GM19193 (cell line): ENCODE data around the gene COMMD1.

Experiments used
- POLR2A ChIP-seq: IDR thresholded peaks from 4 replicates; pipeline ENCODE4 v1.6.1; 2011; ENCODE audit not compliant: insufficient read depth, insufficient read length; ENCODE audit errors: extremely low read depth

The COMMD1 gene

GRCh38 chr2:61910603-61911002, 5.1 kb downstream of the COMMD1 start:
- TF ChIP-seq POLR2A: no peak

- no peak for TF ChIP-seq POLR2A
These were observed 6.0 kb downstream of the COMMD1 start for GRCh38 chr2:61911510-61911909.

GRCh38 chr2:61920548-61920947, 15.1 kb downstream of the COMMD1 start:
- no peak for TF ChIP-seq POLR2A

- TF ChIP-seq POLR2A: no peak
These were observed 17.2 kb downstream of the COMMD1 start for GRCh38 chr2:61922714-61923113.

GRCh38 chr2:61924895-61925663, 19.6 kb downstream of the COMMD1 start:
- no peak for TF ChIP-seq POLR2A

GRCh38 chr2:61926531-61927477, 21.3 kb downstream of the COMMD1 start:
- no peak for TF ChIP-seq POLR2A

- TF ChIP-seq POLR2A: no peak
These were observed 23.5 kb downstream of the COMMD1 start for GRCh38 chr2:61928826-61929461.

- TF ChIP-seq POLR2A: no peak
These were observed 31.6 kb downstream of the COMMD1 start for GRCh38 chr2:61937098-61937497.

- no peak for TF ChIP-seq POLR2A
These were observed 32.4 kb downstream of the COMMD1 start for GRCh38 chr2:61937886-61938285.

- no peak for TF ChIP-seq POLR2A
These were observed 33.0 kb downstream of the COMMD1 start for GRCh38 chr2:61938511-61938910.

- TF ChIP-seq POLR2A: no peak
These were observed 37.8 kb downstream of the COMMD1 start for GRCh38 chr2:61943251-61943650.

- TF ChIP-seq POLR2A: no peak
These were observed 41.2 kb downstream of the COMMD1 start for GRCh38 chr2:61946666-61947065.

- no peak for TF ChIP-seq POLR2A
These were observed 43.4 kb downstream of the COMMD1 start for GRCh38 chr2:61948661-61949457.

GRCh38 chr2:61949458-61949713, 43.9 kb downstream of the COMMD1 start:
- TF ChIP-seq POLR2A: no peak

GRCh38 chr2:61949714-61950560, 44.5 kb downstream of the COMMD1 start:
- TF ChIP-seq POLR2A: no peak
